Transverse colon (tissue), 4 donors: ENCODE measurements around the gene OLA1. TPM values are rescaled to one million over a fixed set of nuclear protein-coding genes. Genes with fewer than 3 reads are reported as not detected.

Source experiments
- DNase-seq: peaks from one replicate; pipeline ENCODE4 v3.0.0-alpha.2; 2019
- H3K27ac ChIP-seq, 4 donors: fragments of 200-600 bp; sonication (generic); 2 replicates each; pipeline ENCODE4 v1.5.1; 2016 to 2018; ENCODE audit warnings: inconsistent platforms in 4 of 4
- H3K27me3 ChIP-seq: fragments of 200-600 bp; sonication (generic); 2 replicates; pipeline ENCODE4 v1.5.1; 2017; ENCODE audit warnings: inconsistent platforms
- H3K36me3 ChIP-seq, 4 donors: fragments of 200-600 bp; sonication (generic); 2 replicates each; pipeline ENCODE4 v1.5.1; 2017 to 2019; ENCODE audit warnings: inconsistent platforms in 4 of 4
- H3K4me1 ChIP-seq, 4 donors: fragments of 200-600 bp; sonication (generic); 2 replicates each; pipeline ENCODE4 v1.5.1; 2017 to 2020; ENCODE audit warnings: inconsistent platforms in 4 of 4
- H3K4me3 ChIP-seq, 4 donors: fragments of 200-600 bp; sonication (generic); 1 replicate in 1 of 4; 2 replicates in 3 of 4; pipeline versions ENCODE4 v1.5.1 to v1.6.1; 2017 to 2019; ENCODE audit warnings: inconsistent platforms in 4 of 4
- H3K9me3 ChIP-seq, 2 donors: fragments of 200-600 bp; sonication (generic); 2 replicates each; pipeline ENCODE4 v1.5.1; 2017 to 2019; ENCODE audit warnings: inconsistent platforms in 2 of 2
- CTCF ChIP-seq, 5 experiments: fragments of 200-600 bp in 3 of 5; fragments of 450-650 bp in 2 of 5; sonication (generic) in 3 of 5; IDR thresholded peaks; 1 replicate in 2 of 5; 2 replicates in 3 of 5; pipeline ENCODE4 v1.5.1; 2016 to 2017; ENCODE audit warnings: antibody characterized with exemption in 5 of 5, inconsistent platforms in 3 of 5, mild to moderate bottlenecking in 2 of 5, moderate library complexity in 1 of 5
- EP300 ChIP-seq: sonication (generic); formaldehyde crosslinking; IDR thresholded peaks from one replicate; pipeline ENCODE4 v1.6.1; 2017; ENCODE audit warnings: antibody characterized with exemption, low read depth
- POLR2A ChIP-seq: fragments of 450-650 bp; IDR thresholded peaks from one replicate; pipeline ENCODE4 v1.6.1; 2016; ENCODE audit warnings: antibody characterized with exemption, mild to moderate bottlenecking, moderate library complexity
- POLR2AphosphoS5 ChIP-seq, 3 donors: sonication (generic); formaldehyde crosslinking; IDR thresholded peaks; one replicate each; pipeline ENCODE4 v1.6.1; 2016; ENCODE audit warnings: antibody characterized with exemption in 3 of 3
- WGBS, 2 donors: methylation state at CpG; one replicate each; pipeline ENCODE4 v1.1.5; 2018; ENCODE audit warnings: low coverage in 1 of 2; 5-methylcytosine and 5-hydroxymethylcytosine counted together
- in situ Hi-C, 4 donors: fragments of 200-750 bp; cut with MboI; loops; one replicate each; pipeline versions ENCODE4 v1.15.0 to v1.15.1; 2017; ENCODE audit warnings: low sequenced_read_pairs in 3 of 4, low pct_ligation_motif_present in 1 of 4, low pct_unique_long_range_greater_than_20kb in 1 of 4
- intact Hi-C: fragments of 100-400 bp; cut with DNase I; formaldehyde crosslinking; loops from one replicate; pipeline ENCODE4 v1.15.1; 2023; ENCODE audit warnings: low total_unique reads
- total RNA-seq, 4 donors: library from RNA; depleted of rRNA; stranded (reverse); fragments of >200 nt; gene quantifications; one replicate each; pipeline ENCODE4 v1.1.0, GENCODE V29; 2016

The OLA1 gene
- total RNA-seq, 4 donors from 2014 or later = 6.7 to 47.7 (median 37.1) TPM

GRCh38 chr2:174202188-174202587, 46.1 kb downstream of the OLA1 start:
- no peaks in the 10 kb centered on the region for H3K36me3 ChIP-seq
- no peaks in the 10 kb centered on the region for H3K27me3 ChIP-seq
- H3K27ac ChIP-seq = no peak overlapping the region
- in situ Hi-C loops = no loop called here
- H3K4me3 ChIP-seq = no peak overlapping the region
- no peak for DNase-seq
- no peak for TF ChIP-seq POLR2AphosphoS5 (IDR thresholded peaks at IDR 0.05)
- TF ChIP-seq POLR2A = no peak
- TF ChIP-seq EP300 = no peak
- TF ChIP-seq CTCF (IDR thresholded peaks at IDR 0.05) = no peak
- H3K9me3 ChIP-seq = no peaks in the 10 kb centered on the region
- intact Hi-C loops = no loop called here
- WGBS, 2 donors = 83 to 96% methylated on average over 2 to 4 of the region's 4 CpGs
- no peaks in the 10 kb centered on the region for H3K4me1 ChIP-seq

- WGBS, 2 donors = 50 to 79% methylated on average over 2 of the region's 2 CpGs
- no peaks in the 10 kb centered on the region for H3K27me3 ChIP-seq
- DNase-seq = no peak
- intact Hi-C loops (no loop called here), in situ Hi-C loops (no loop called here)
- H3K36me3 ChIP-seq = no peaks in the 10 kb centered on the region
- H3K4me3 ChIP-seq = no peak overlapping the region
- no peak for TF ChIP-seq POLR2A
- no peak for TF ChIP-seq EP300
- no peak for TF ChIP-seq POLR2AphosphoS5 (IDR thresholded peaks at IDR 0.05)
- TF ChIP-seq CTCF (IDR thresholded peaks at IDR 0.05) = no peak
- H3K27ac ChIP-seq = no peak overlapping the region
- H3K9me3 ChIP-seq = no peaks in the 10 kb centered on the region
- no peaks in the 10 kb centered on the region for H3K4me1 ChIP-seq
These were observed 49.3 kb downstream of the OLA1 start for GRCh38 chr2:174198846-174199564.

- intact Hi-C loops = no loop called here
These were observed 53.1 kb downstream of the OLA1 start for GRCh38 chr2:174195253-174195652.

GRCh38 chr2:174193737-174194136, 54.6 kb downstream of the OLA1 start:
- DNase-seq = no peak
- intact Hi-C loops (loop anchor here (2.0 kb wide), 1 partner anchor 13 kb away; no protein-coding TSS in a partner anchor), in situ Hi-C loops (no loop called here)
- Histone ChIP-seq H3K27me3 (no peaks in the 10 kb centered on the region), H3K4me3 (no peak overlapping the region), H3K4me1 (no peaks in the 10 kb centered on the region), H3K9me3 (no peaks in the 10 kb centered on the region), H3K36me3 (no peaks in the 10 kb centered on the region), H3K27ac (no peak overlapping the region)
- WGBS, 2 donors = 100% methylated on average over 1 to 4 of the region's 4 CpGs
- TF ChIP-seq CTCF (IDR thresholded peaks at IDR 0.05) (no peak), EP300 (no peak), POLR2A (no peak), POLR2AphosphoS5 (IDR thresholded peaks at IDR 0.05) (no peak)

More at GRCh38 chr2:174195253-174195652, 53.1 kb downstream of the OLA1 start:
- TF ChIP-seq EP300 (no peak), CTCF (IDR thresholded peaks at IDR 0.05) (no peak), POLR2A (no peak), POLR2AphosphoS5 (IDR thresholded peaks at IDR 0.05) (no peak)
- Histone ChIP-seq H3K9me3 (no peaks in the 10 kb centered on the region), H3K4me3 (no peak overlapping the region), H3K27me3 (no peaks in the 10 kb centered on the region), H3K36me3 (no peaks in the 10 kb centered on the region), H3K4me1 (no peaks in the 10 kb centered on the region), H3K27ac (no peak overlapping the region)
- DNase-seq = no peak
- in situ Hi-C loops = no loop called here
